Endothelial cell of umbilical vein (primary cell): ENCODE data around the gene CAMK2N1. TPM values are rescaled to one million over a fixed set of nuclear protein-coding genes. Genes with fewer than 3 reads are reported as not detected.

Experiments used
- BruUV-seq: library from RNA; stranded (reverse); fragments of 400-500 nt; replicated peaks from 2 replicates; lab custom pipeline; 2021; lab: Mats Ljungman, UMichigan
- CTCF ChIA-PET: fragments of 300-600, 350-600 bp; sonication (Branson Sonifier 250); formaldehyde crosslinking; loops from one replicate; lab custom pipeline; 2021; ENCODE audit warnings: antibody characterized with exemption, inconsistent platforms; lab: Charles Lee
- POLR2A ChIA-PET: fragments of 300-600, 350-600 bp; sonication (Branson Sonifier 250); formaldehyde crosslinking; loops from one replicate; lab custom pipeline; 2021; ENCODE audit warnings: antibody characterized with exemption, inconsistent platforms; lab: Charles Lee
- DNase-seq: peaks from one replicate; pipeline ENCODE4 v3.0.0-alpha.2; 2011; ENCODE audit warnings: low read depth, low spot score
- FAIRE-seq: peaks from 2 replicates; lab custom pipeline; 2011; peaks lifted over from hg19 to GRCh38; lab: Jason Lieb, UNC
- H2AFZ ChIP-seq: 2 replicates; pipeline ENCODE4 v1.6.0; 2012; ENCODE audit warnings: low read depth, low read length, control low read depth, inconsistent platforms
- H3K27ac ChIP-seq: 2 replicates; pipeline ENCODE4 v1.5.1; 2011; ENCODE audit warnings: low read depth, mild to moderate bottlenecking, control low read depth, low read length, moderate library complexity; ENCODE audit not compliant: insufficient read depth
- H3K27me3 ChIP-seq, 2 experiments: 2 replicates each; pipeline versions ENCODE4 v1.6.0 to v1.6.1; 2011; ENCODE audit warnings: low read length in 2 of 2, mixed read lengths in 1 of 2; ENCODE audit not compliant: control insufficient read depth in 2 of 2, insufficient read depth in 2 of 2
- H3K36me3 ChIP-seq, 2 experiments: 2 replicates in 1 of 2; 3 replicates in 1 of 2; pipeline ENCODE4 v1.5.1; 2011; ENCODE audit warnings: low read length in 2 of 2, mild to moderate bottlenecking in 1 of 2, moderate library complexity in 1 of 2; ENCODE audit not compliant: control insufficient read depth in 2 of 2, insufficient read depth in 2 of 2; ENCODE audit errors: extremely low read depth in 1 of 2
- H3K4me1 ChIP-seq: 3 replicates; pipeline ENCODE4 v1.5.1; 2011; ENCODE audit warnings: mild to moderate bottlenecking, low read length; ENCODE audit not compliant: control insufficient read depth, insufficient read depth; ENCODE audit errors: extremely low read depth
- H3K4me2 ChIP-seq: 2 replicates; pipeline ENCODE4 v1.6.1; 2011; ENCODE audit warnings: low read length, control low read depth, mixed read lengths; ENCODE audit not compliant: insufficient read depth
- H3K4me3 ChIP-seq, 3 experiments: fragments of 200-600 bp in 1 of 3; sonication (generic), shearing (Covaris generic) in 1 of 3; replicated peaks in 1 of 3; 2 replicates each; pipeline ENCODE4 v1.5.1; 2011 to 2016; ENCODE audit warnings: control low read depth in 3 of 3, low read length in 3 of 3, mild to moderate bottlenecking in 2 of 3, inconsistent platforms in 1 of 3, low read depth in 1 of 3, moderate library complexity in 1 of 3; ENCODE audit not compliant: insufficient read depth in 1 of 3
- H3K79me2 ChIP-seq: 2 replicates; pipeline ENCODE4 v1.6.0; 2012; ENCODE audit warnings: low read length, inconsistent platforms; ENCODE audit not compliant: control insufficient read depth, insufficient read depth
- H3K9ac ChIP-seq: replicated peaks from 2 replicates; pipeline ENCODE3; 2011; ENCODE audit warnings: low read length, control low read depth; ENCODE audit not compliant: insufficient read depth; ENCODE audit errors: extremely low read depth
- H3K9me1 ChIP-seq: replicated peaks from 3 replicates; pipeline ENCODE4 v1.6.0; 2011; ENCODE audit warnings: mild to moderate bottlenecking, low read length; ENCODE audit not compliant: control insufficient read depth, insufficient read depth; ENCODE audit errors: extremely low read depth
- H3K9me3 ChIP-seq: replicated peaks from 2 replicates; pipeline ENCODE4 v1.5.1; 2012; ENCODE audit warnings: low read length, inconsistent platforms; ENCODE audit not compliant: control insufficient read depth, insufficient read depth
- H4K20me1 ChIP-seq: replicated peaks from 2 replicates; pipeline ENCODE3; 2011; ENCODE audit warnings: mild to moderate bottlenecking, low read length; ENCODE audit not compliant: control insufficient read depth, insufficient read depth; ENCODE audit errors: extremely low read depth
- EZH2 ChIP-seq: IDR thresholded peaks from 2 replicates; pipeline ENCODE4 v1.6.1; 2012; ENCODE audit warnings: borderline replicate concordance, low read depth, mild to moderate bottlenecking, moderate library complexity, low read length, inconsistent platforms; ENCODE audit not compliant: severe bottlenecking
- FOS ChIP-seq: IDR thresholded peaks from 2 replicates; pipeline ENCODE4 v1.6.1; 2011; ENCODE audit warnings: mild to moderate bottlenecking, low read length, moderate library complexity, borderline replicate concordance; ENCODE audit not compliant: insufficient read depth
- GATA2 ChIP-seq: IDR thresholded peaks from 2 replicates; pipeline ENCODE4 v1.7.0; 2011; ENCODE audit warnings: low read depth, mild to moderate bottlenecking, moderate library complexity, mixed read lengths, low read length; ENCODE audit not compliant: insufficient read length, insufficient read depth
- JUN ChIP-seq: IDR thresholded peaks from 2 replicates; pipeline ENCODE4 v1.6.1; 2011; ENCODE audit warnings: borderline replicate concordance, low read depth; ENCODE audit not compliant: insufficient read length, insufficient read depth
- MYC ChIP-seq: IDR thresholded peaks from one replicate; pipeline ENCODE4 v1.6.1; 2011; ENCODE audit warnings: mild to moderate bottlenecking, low read depth, low read length
- POLR2A ChIP-seq: IDR thresholded peaks from 2 replicates; pipeline ENCODE4 v1.6.1; 2012; ENCODE audit warnings: low read depth, mild to moderate bottlenecking, control low read depth, low read length
- POLR2AphosphoS5 ChIP-seq: IDR thresholded peaks from 2 replicates; pipeline ENCODE4 v1.6.1; 2012; ENCODE audit warnings: low read depth, mild to moderate bottlenecking, control low read depth, low read length, moderate library complexity; ENCODE audit not compliant: insufficient read depth
- dilution Hi-C: fragments of 300-500 bp; cut with MboI; formaldehyde crosslinking; loops from one replicate; pipeline ENCODE4 v1.15.0; 2019; ENCODE audit warnings: low sequenced_read_pairs; ENCODE audit not compliant: extremely low pct_ligation_motif_present
- intact Hi-C: fragments of 100-400 bp; cut with micrococcal nuclease; formaldehyde crosslinking; loops from one replicate; pipeline ENCODE4 v1.10.0; 2022
- polyA plus RNA-seq, 4 experiments: library from polyadenylated mRNA; depleted of rRNA in 3 of 4; stranded (reverse) in 3 of 4; unstranded in 1 of 4; fragments of >200 nt; gene quantifications; 2 replicates each; pipeline versions ENCODE4 v1.2.1 to v1.2.3, GENCODE V29; 2011 to 2012; ENCODE audit warnings: missing spikeins in 1 of 4
- total RNA-seq: library from RNA; stranded (reverse); gene quantifications from 2 replicates; pipeline ENCODE4 v1.2.3, GENCODE V29; 2021
- TF ChIP-seq, protein P1 (sequence below): IDR thresholded peaks from 2 replicates; pipeline ENCODE4 v1.6.1; 2011; ENCODE audit not compliant: insufficient read depth, insufficient read length
- TF ChIP-seq, protein P2 (sequence below), 2 donors: IDR thresholded peaks; 1 replicate in 1 of 2; 2 replicates in 1 of 2; pipeline ENCODE4 v1.5.1; 2011; ENCODE audit warnings: low read length in 2 of 2, mild to moderate bottlenecking in 2 of 2, moderate library complexity in 2 of 2, control low read depth in 1 of 2, inconsistent platforms in 1 of 2, low read depth in 1 of 2; ENCODE audit not compliant: insufficient read depth in 1 of 2; ENCODE audit errors: extremely low read depth in 1 of 2

CAMK2N1 gene
- total and polyA plus RNA-seq, 2 donors (not counting 3 experiments of a cell fraction or from before 2014, with no cell fraction given): 3.3 to 18.3 TPM

DNA sequence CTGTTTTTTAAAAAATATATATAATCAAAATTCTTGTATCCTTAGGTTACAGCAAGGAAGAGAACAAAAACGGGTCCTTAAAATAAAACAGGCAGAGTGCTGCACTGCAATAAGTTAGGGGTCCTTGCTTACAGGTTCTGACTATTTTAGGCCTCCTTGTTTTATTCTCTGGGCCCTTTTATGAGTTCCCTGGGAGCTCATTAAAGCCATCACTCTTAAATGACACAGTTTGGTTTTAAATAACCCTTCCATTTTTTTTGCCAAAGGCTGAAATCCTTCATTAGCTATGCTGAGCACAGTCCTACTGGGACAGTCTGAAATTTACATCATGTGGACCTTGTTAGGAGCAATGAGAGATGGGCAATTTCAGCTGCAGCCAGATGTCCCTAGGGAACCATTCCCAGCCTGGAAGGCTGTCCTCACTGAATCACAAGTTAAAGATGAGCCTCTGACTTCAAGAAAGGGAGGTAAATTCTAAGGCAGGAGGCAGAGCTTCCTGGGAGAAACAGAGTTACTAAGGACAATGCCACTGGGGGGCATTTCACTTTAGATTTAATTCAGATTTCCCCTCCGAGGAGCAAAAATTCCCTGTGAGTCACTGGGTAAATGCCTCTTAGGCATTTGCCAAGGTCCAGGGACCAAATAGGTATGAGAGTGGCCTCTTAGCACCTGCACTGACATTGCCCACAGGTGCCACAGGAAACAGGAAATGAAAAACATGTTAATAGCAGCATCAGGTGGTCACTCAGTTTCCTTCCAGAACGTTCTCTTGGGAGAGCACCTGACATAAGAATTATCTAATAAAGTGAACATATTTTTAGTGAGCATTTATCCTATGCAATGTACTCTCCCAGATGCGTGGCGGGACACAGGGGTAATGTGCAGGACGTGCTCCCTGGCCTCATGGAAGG lies 25.8 kb upstream of the CAMK2N1 start:
- no peak for TF ChIP-seq GATA2
- no peak for TF ChIP-seq POLR2A
- TF ChIP-seq POLR2AphosphoS5: no peak
- TF ChIP-seq, protein P1, sequence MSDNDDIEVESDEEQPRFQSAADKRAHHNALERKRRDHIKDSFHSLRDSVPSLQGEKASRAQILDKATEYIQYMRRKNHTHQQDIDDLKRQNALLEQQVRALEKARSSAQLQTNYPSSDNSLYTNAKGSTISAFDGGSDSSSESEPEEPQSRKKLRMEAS: no peak
- TF ChIP-seq MYC: no peak
- no peak for TF ChIP-seq EZH2
- no peak for TF ChIP-seq JUN
- TF ChIP-seq, protein P2, sequence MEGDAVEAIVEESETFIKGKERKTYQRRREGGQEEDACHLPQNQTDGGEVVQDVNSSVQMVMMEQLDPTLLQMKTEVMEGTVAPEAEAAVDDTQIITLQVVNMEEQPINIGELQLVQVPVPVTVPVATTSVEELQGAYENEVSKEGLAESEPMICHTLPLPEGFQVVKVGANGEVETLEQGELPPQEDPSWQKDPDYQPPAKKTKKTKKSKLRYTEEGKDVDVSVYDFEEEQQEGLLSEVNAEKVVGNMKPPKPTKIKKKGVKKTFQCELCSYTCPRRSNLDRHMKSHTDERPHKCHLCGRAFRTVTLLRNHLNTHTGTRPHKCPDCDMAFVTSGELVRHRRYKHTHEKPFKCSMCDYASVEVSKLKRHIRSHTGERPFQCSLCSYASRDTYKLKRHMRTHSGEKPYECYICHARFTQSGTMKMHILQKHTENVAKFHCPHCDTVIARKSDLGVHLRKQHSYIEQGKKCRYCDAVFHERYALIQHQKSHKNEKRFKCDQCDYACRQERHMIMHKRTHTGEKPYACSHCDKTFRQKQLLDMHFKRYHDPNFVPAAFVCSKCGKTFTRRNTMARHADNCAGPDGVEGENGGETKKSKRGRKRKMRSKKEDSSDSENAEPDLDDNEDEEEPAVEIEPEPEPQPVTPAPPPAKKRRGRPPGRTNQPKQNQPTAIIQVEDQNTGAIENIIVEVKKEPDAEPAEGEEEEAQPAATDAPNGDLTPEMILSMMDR (IDR thresholded peaks at IDR 0.05; ENCODE audit: extremely low read depth in 1 of 2, insufficient read depth in 1 of 2, low read depth in 1 of 2, low read length in 2 of 2): no peak
- no peak for TF ChIP-seq FOS
- H3K9ac ChIP-seq: no peak overlapping the region
- H3K4me1 ChIP-seq: peaks cover 11% of the 10 kb centered on the region
- intact Hi-C loops: no loop called here
- H3K9me1 ChIP-seq: no peaks in the 10 kb centered on the region
- H3K36me3 ChIP-seq: no peaks in the 10 kb centered on the region
- no peak overlapping the region for H2AFZ ChIP-seq
- ChIA-PET POLR2A (no interaction called here), CTCF (interaction anchor here (0.6 kb wide), 1 partner anchor 121 kb away, joined by 3 read pairs; no protein-coding TSS in a partner anchor)
- H3K4me3 ChIP-seq: no peak overlapping the region
- BruUV-seq: no TSS peak
- DNase-seq: no peak
- no peaks in the 10 kb centered on the region for H4K20me1 ChIP-seq
- no peak for FAIRE-seq
- H3K27ac ChIP-seq: no peak overlapping the region
- H3K9me3 ChIP-seq: no peaks in the 10 kb centered on the region
- H3K79me2 ChIP-seq: peaks cover 11% of the 10 kb centered on the region
- peaks cover 2 to 3% of the 10 kb centered on the region in 2 experiments for H3K27me3 ChIP-seq
- dilution Hi-C loops: no loop called here
- H3K4me2 ChIP-seq: no peak overlapping the region
